ENCODE results near the gene CTNNA2. TPM values are rescaled to one million over a fixed set of nuclear protein-coding genes. Genes with fewer than 3 reads are reported as not detected.

The CTNNA2 gene
- total RNA-seq, 1 donor from 2014 or later: 2.9 TPM

DNA sequence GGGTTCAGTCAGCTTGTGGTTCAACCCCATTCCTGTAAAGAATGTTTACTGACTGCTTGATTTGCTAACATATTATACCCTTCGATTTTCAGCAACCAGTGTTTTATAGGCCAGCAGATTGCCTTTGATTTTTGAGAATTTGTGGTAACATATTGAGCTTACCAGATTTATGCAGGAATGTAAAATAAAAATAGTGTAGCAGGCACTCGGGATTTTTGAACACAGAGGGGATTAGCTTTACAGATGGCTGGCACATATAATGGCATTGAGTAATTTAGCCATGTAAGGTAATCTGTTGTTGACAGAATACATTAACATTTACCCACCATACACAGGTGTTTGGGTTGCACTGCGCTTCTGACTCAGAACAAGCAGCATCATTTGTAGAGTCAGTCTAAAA lies 437.7 kb downstream of the CTNNA2 start:
- Mint-ChIP-seq H3K9me3 (peaks cover 3% of the 10 kb centered on the region), H3K36me3 (ENCODE audit: low read depth) (no peaks in the 10 kb centered on the region), H3K27ac (ENCODE audit: unreplicated experiment) (no peak overlapping the region), H3K27me3 (ENCODE audit: low read depth) (no peaks in the 10 kb centered on the region), H3K4me1 (no peaks in the 10 kb centered on the region), H3K4me3 (no peak overlapping the region)
- TF ChIP-seq CTCF (conservative IDR thresholded peaks at IDR 0.05): no peak
- DNase-seq (ENCODE audit: low read depth, low spot score): no peak

DNA sequence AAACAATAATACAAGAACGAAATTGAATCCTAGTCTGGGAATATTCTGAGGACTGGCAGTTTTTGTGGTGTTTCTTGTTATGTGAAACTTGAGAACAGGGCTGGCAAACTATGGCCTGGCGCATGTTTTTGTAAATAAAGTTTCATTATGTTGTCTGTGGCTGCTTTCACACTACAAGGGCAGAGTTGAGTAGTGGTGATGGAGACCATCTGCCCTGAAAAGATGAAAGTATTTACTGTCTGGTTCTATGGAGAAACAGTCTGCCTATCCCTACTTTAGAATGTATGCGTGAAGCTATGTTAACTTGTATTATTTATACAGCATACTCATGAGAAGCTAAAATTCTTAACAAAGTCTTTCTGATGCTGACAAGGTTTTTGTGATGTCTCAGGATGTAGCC lies 439.8 kb downstream of the CTNNA2 start:
- no peaks in the 10 kb centered on the region for H3K27me3 Mint-ChIP-seq (ENCODE audit: low read depth)
- no peaks in the 10 kb centered on the region for H3K36me3 Mint-ChIP-seq (ENCODE audit: low read depth)
- no peak for DNase-seq (ENCODE audit: low read depth, low spot score)
- H3K27ac Mint-ChIP-seq (ENCODE audit: unreplicated experiment): no peak overlapping the region
- peaks cover 3% of the 10 kb centered on the region for H3K9me3 Mint-ChIP-seq
- H3K4me1 Mint-ChIP-seq: no peaks in the 10 kb centered on the region
- no peak for TF ChIP-seq CTCF (conservative IDR thresholded peaks at IDR 0.05)
- no peak overlapping the region for H3K4me3 Mint-ChIP-seq

DNA sequence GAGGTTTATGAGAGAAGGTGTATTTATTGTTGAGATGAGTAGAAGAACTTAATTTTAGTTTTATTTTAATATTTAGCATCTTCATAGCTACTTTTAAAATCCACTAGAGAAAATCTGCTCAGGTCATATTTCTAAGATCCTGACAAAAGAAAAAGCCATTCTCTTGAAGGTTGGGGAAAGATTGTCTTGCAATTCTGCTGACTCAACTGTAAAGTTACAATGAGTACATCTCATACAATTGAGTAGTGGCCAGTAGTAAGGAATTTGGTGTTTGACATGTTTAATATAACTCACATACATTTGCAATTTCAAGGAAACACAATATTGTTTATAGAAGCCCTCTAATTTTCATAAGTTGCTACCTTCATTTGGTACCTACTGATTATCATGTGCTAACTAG lies 447.2 kb downstream of the CTNNA2 start:
- Mint-ChIP-seq H3K4me3 (no peak overlapping the region), H3K9me3 (peaks cover 3% of the 10 kb centered on the region), H3K27ac (ENCODE audit: unreplicated experiment) (no peak overlapping the region), H3K27me3 (ENCODE audit: low read depth) (no peaks in the 10 kb centered on the region), H3K36me3 (ENCODE audit: low read depth) (no peaks in the 10 kb centered on the region), H3K4me1 (no peaks in the 10 kb centered on the region)
- no peak for TF ChIP-seq CTCF (conservative IDR thresholded peaks at IDR 0.05)
- no peak for DNase-seq (ENCODE audit: low read depth, low spot score)

DNA sequence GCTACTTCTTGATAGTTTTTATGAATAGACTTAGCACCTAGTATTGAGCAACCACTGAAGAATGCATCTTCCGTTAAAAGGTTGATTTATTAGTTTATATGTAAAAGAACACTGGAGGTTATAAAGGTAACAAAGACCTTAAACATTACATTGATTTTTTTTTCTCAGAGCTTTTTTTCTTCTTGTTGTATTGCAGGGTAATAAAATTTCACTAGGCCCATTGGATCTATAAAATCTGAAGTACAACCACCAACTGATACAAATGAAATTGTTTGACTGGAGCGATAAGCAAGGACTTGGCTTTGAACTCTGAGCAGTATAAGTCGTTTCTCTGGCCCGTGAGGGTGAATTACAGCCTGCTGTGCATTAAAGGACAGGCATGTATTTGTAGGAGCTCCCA lies 447.7 kb downstream of the CTNNA2 start:
- no peak overlapping the region for H3K4me3 Mint-ChIP-seq
- DNase-seq (ENCODE audit: low read depth, low spot score): no peak
- H3K27ac Mint-ChIP-seq (ENCODE audit: unreplicated experiment): no peak overlapping the region
- H3K36me3 Mint-ChIP-seq (ENCODE audit: low read depth): no peaks in the 10 kb centered on the region
- H3K4me1 Mint-ChIP-seq: no peaks in the 10 kb centered on the region
- peaks cover 3% of the 10 kb centered on the region for H3K9me3 Mint-ChIP-seq
- no peaks in the 10 kb centered on the region for H3K27me3 Mint-ChIP-seq (ENCODE audit: low read depth)
- no peak for TF ChIP-seq CTCF (conservative IDR thresholded peaks at IDR 0.05)

GRCh38 chr2:79964966-79965365 lies 452.1 kb downstream of the CTNNA2 start:
- H3K36me3 Mint-ChIP-seq (ENCODE audit: low read depth): no peaks in the 10 kb centered on the region
- TF ChIP-seq CTCF (conservative IDR thresholded peaks at IDR 0.05): no peak
- peaks cover 3% of the 10 kb centered on the region for H3K9me3 Mint-ChIP-seq
- peaks cover 10% of the 10 kb centered on the region for H3K27me3 Mint-ChIP-seq (ENCODE audit: low read depth)
- H3K27ac Mint-ChIP-seq (ENCODE audit: unreplicated experiment): no peak overlapping the region
- no peaks in the 10 kb centered on the region for H3K4me1 Mint-ChIP-seq
- no peak overlapping the region for H3K4me3 Mint-ChIP-seq
- no peak for DNase-seq (ENCODE audit: low read depth, low spot score)

- no peak for DNase-seq (ENCODE audit: low read depth, low spot score)
- Mint-ChIP-seq H3K9me3 (peaks cover 3% of the 10 kb centered on the region), H3K4me3 (no peak overlapping the region), H3K27me3 (ENCODE audit: low read depth) (peaks cover 10% of the 10 kb centered on the region), H3K4me1 (no peaks in the 10 kb centered on the region), H3K27ac (ENCODE audit: unreplicated experiment) (no peak overlapping the region), H3K36me3 (ENCODE audit: low read depth) (no peaks in the 10 kb centered on the region)
- TF ChIP-seq CTCF (conservative IDR thresholded peaks at IDR 0.05): no peak
These were observed 453.5 kb downstream of the CTNNA2 start for GRCh38 chr2:79966369-79966768.
